H9 (cell line): ENCODE results near the gene DOCK7. TPM values are rescaled to one million over a fixed set of nuclear protein-coding genes. Genes with fewer than 3 reads are reported as not detected.
A peak's percentile ranks its signal among the peaks of the same experiment; 100 is the strongest.

Experiments used
- DNase-seq: peaks from one replicate; pipeline ENCODE4 v3.0.0-alpha.2; 2017
- H2AFZ ChIP-seq: one replicate; pipeline ENCODE4 v1.6.1; 2013; ENCODE audit warnings: mild to moderate bottlenecking, low read length, control low read depth, moderate library complexity
- H2AK5ac ChIP-seq: 2 replicates; pipeline ENCODE4 v1.6.1; 2013; ENCODE audit warnings: low read length, control low read depth, mixed read lengths; ENCODE audit not compliant: insufficient read length
- H2BK120ac ChIP-seq: one replicate; pipeline ENCODE4 v1.6.1; 2013; ENCODE audit warnings: low read depth, mild to moderate bottlenecking, low read length, control low read depth, inconsistent platforms; ENCODE audit not compliant: poor library complexity, severe bottlenecking
- H2BK12ac ChIP-seq: 2 replicates; pipeline ENCODE4 v1.6.1; 2013; ENCODE audit warnings: low read length, control low read depth, mixed read lengths, low read depth; ENCODE audit not compliant: insufficient read length
- H2BK15ac ChIP-seq: 2 replicates; pipeline ENCODE4 v1.6.1; 2013; ENCODE audit warnings: low read depth, low read length, control low read depth
- H2BK20ac ChIP-seq: one replicate; pipeline ENCODE4 v1.6.1; 2013; ENCODE audit warnings: low read depth, mild to moderate bottlenecking, low read length, control low read depth, inconsistent platforms; ENCODE audit not compliant: poor library complexity, severe bottlenecking
- H2BK5ac ChIP-seq: 2 replicates; pipeline ENCODE4 v1.6.1; 2013; ENCODE audit warnings: low read length, control low read depth, mixed read lengths; ENCODE audit not compliant: insufficient read length
- H3K14ac ChIP-seq: 2 replicates; pipeline ENCODE4 v1.6.1; 2013; ENCODE audit warnings: low read length, control low read depth; ENCODE audit not compliant: insufficient read depth
- H3K18ac ChIP-seq: 2 replicates; pipeline ENCODE4 v1.6.1; 2013; ENCODE audit warnings: low read depth, mild to moderate bottlenecking, mixed read lengths, low read length, control low read depth; ENCODE audit not compliant: insufficient read length
- H3K23ac ChIP-seq: 2 replicates; pipeline ENCODE4 v1.6.1; 2013; ENCODE audit warnings: low read length, control low read depth, mixed read lengths, low read depth; ENCODE audit not compliant: insufficient read length
- H3K23me2 ChIP-seq: 2 replicates; pipeline ENCODE4 v1.6.1; 2013; ENCODE audit warnings: low read depth, mild to moderate bottlenecking, mixed read lengths, low read length, control low read depth; ENCODE audit not compliant: insufficient read length, poor library complexity, severe bottlenecking
- H3K27ac ChIP-seq: 2 replicates; pipeline ENCODE4 v1.5.1; 2013; ENCODE audit warnings: low read length, control low read depth, mixed read lengths, low read depth; ENCODE audit not compliant: insufficient read length
- H3K27me3 ChIP-seq: 2 replicates; pipeline ENCODE4 v1.6.1; 2013; ENCODE audit warnings: low read length, control low read depth, inconsistent platforms; ENCODE audit not compliant: insufficient read depth
- H3K4ac ChIP-seq: 2 replicates; pipeline ENCODE4 v1.6.1; 2013; ENCODE audit warnings: low read depth, mild to moderate bottlenecking, control low read depth, inconsistent platforms, low read length, moderate library complexity
- H3K4me1 ChIP-seq: 2 replicates; pipeline ENCODE4 v1.6.1; 2013; ENCODE audit warnings: low read length, control low read depth, inconsistent platforms; ENCODE audit not compliant: insufficient read depth
- H3K4me2 ChIP-seq: 2 replicates; pipeline ENCODE4 v1.6.1; 2013; ENCODE audit warnings: low read length, control low read depth, mixed read lengths; ENCODE audit not compliant: insufficient read length, insufficient read depth
- H3K56ac ChIP-seq: 2 replicates; pipeline ENCODE4 v1.6.1; 2013; ENCODE audit warnings: low read depth, mild to moderate bottlenecking, mixed read lengths, low read length, control low read depth; ENCODE audit not compliant: insufficient read length
- H3K79me1 ChIP-seq: 2 replicates; pipeline ENCODE4 v1.6.1; 2013; ENCODE audit warnings: low read depth, mild to moderate bottlenecking, moderate library complexity, low read length, control low read depth, inconsistent platforms; ENCODE audit not compliant: insufficient read depth, poor library complexity, severe bottlenecking
- H3K79me2 ChIP-seq: 2 replicates; pipeline ENCODE4 v1.6.1; 2013; ENCODE audit warnings: low read length, control low read depth, inconsistent platforms; ENCODE audit not compliant: insufficient read depth
- H3K9ac ChIP-seq: 2 replicates; pipeline ENCODE4 v1.6.1; 2013; ENCODE audit warnings: low read length, control low read depth, mixed read lengths; ENCODE audit not compliant: insufficient read length; ENCODE audit errors: extremely low read depth
- H3K9me3 ChIP-seq: one replicate; pipeline ENCODE4 v1.6.1; 2013; ENCODE audit warnings: low read depth, low read length, inconsistent platforms; ENCODE audit not compliant: control insufficient read depth
- H3T11ph ChIP-seq: one replicate; pipeline ENCODE4 v1.6.1; 2013; ENCODE audit warnings: mild to moderate bottlenecking, low read length, control low read depth, inconsistent platforms
- H4K20me1 ChIP-seq: one replicate; pipeline ENCODE4 v1.6.1; 2013; ENCODE audit not compliant: control insufficient read depth, insufficient read length, insufficient read depth
- H4K5ac ChIP-seq: 2 replicates; pipeline ENCODE4 v1.6.1; 2013; ENCODE audit warnings: low read depth, mild to moderate bottlenecking, mixed read lengths, low read length, control low read depth; ENCODE audit not compliant: insufficient read length
- H4K8ac ChIP-seq: replicated peaks from 2 replicates; pipeline ENCODE4 v1.6.1; 2013; ENCODE audit warnings: low read length, control low read depth, mixed read lengths, low read depth; ENCODE audit not compliant: insufficient read length
- H4K91ac ChIP-seq: 2 replicates; pipeline ENCODE4 v1.6.1; 2013; ENCODE audit warnings: low read depth, mild to moderate bottlenecking, moderate library complexity, mixed read lengths, low read length, control low read depth; ENCODE audit not compliant: insufficient read length
- H3K27ac Mint-ChIP-seq, 3 experiments: 2 replicates in 2 of 3; 3 replicates in 1 of 3; pipeline ENCODE4 v1.8.0; 2020 to 2021; ENCODE audit warnings: mixed read lengths in 3 of 3, mild to moderate bottlenecking in 1 of 3, moderate library complexity in 1 of 3
- H3K27me3 Mint-ChIP-seq: 2 replicates; pipeline ENCODE4 v1.8.0; 2021; ENCODE audit warnings: low read depth, mild to moderate bottlenecking, moderate library complexity, mixed read lengths
- H3K36me3 Mint-ChIP-seq, 3 experiments: 2 replicates in 2 of 3; 3 replicates in 1 of 3; pipeline ENCODE4 v1.8.0; 2020 to 2021; ENCODE audit warnings: low read depth in 3 of 3, mixed read lengths in 3 of 3; ENCODE audit not compliant: insufficient read depth in 1 of 3
- H3K4me1 Mint-ChIP-seq, 2 experiments: 2 replicates each; pipeline ENCODE4 v1.8.0; 2020; ENCODE audit warnings: mixed read lengths in 2 of 2
- H3K4me3 Mint-ChIP-seq, 2 experiments: 2 replicates in 1 of 2; 3 replicates in 1 of 2; pipeline ENCODE4 v1.8.0; 2020 to 2021; ENCODE audit warnings: mild to moderate bottlenecking in 2 of 2, mixed read lengths in 2 of 2, moderate library complexity in 1 of 2
- H3K9me3 Mint-ChIP-seq, 2 experiments: 2 replicates in 1 of 2; 3 replicates in 1 of 2; pipeline ENCODE4 v1.8.0; 2020; ENCODE audit warnings: mild to moderate bottlenecking in 2 of 2, mixed read lengths in 2 of 2, moderate library complexity in 1 of 2
- CTCF ChIP-seq: fragments of 200-600 bp; sonication (generic); conservative IDR thresholded peaks from 3 replicates; pipeline ENCODE4 v1.8.0; 2021; ENCODE audit warnings: antibody characterized with exemption, mild to moderate bottlenecking
- WGBS: extraction: QIAGEN DNeasy Blood & Tissue Kit; methylation state at CpG from one replicate; pipeline ENCODE4 v1.1.7; 2013; ENCODE audit warnings: missing lambda C conversion rate, low lambda C conversion rate, mixed read lengths; ENCODE audit not compliant: insufficient read length; ENCODE audit errors: extremely low coverage; 5-methylcytosine and 5-hydroxymethylcytosine counted together
- total RNA-seq: library from RNA; stranded (reverse); gene quantifications from 2 replicates; pipeline ENCODE4 v1.2.1, GENCODE V29; 2021

The DOCK7 gene
- total RNA-seq, 1 experiment from 2014 or later = 36.8 TPM

GRCh38 chr1:62716397-62716796 is 28.2 kb upstream of the DOCK7 start:
- H3K14ac ChIP-seq = no peak overlapping the region
- no peak overlapping the region for H2BK20ac ChIP-seq
- no peak overlapping the region for H2AFZ ChIP-seq
- Mint-ChIP-seq H3K4me1 (peaks cover 8% of the 10 kb centered on the region in 2 experiments), H3K36me3 (no peaks in the 10 kb centered on the region), H3K9me3 (no peaks in the 10 kb centered on the region), H3K4me3 (no peak overlapping the region), H3K27ac (peak overlapping the region in 1 of 3 experiments; percentile 52; a peak in 1 of 7 replicates), H3K27me3 (no peaks in the 10 kb centered on the region)
- no peak overlapping the region for H4K8ac ChIP-seq
- H3K79me2 ChIP-seq = no peaks in the 10 kb centered on the region
- no peak overlapping the region for H4K5ac ChIP-seq
- H3K79me1 ChIP-seq = no peaks in the 10 kb centered on the region
- no peaks in the 10 kb centered on the region for H3K9me3 ChIP-seq
- H3K23ac ChIP-seq = no peak overlapping the region
- H3K56ac ChIP-seq = no peak overlapping the region
- no peak overlapping the region for H3K27ac ChIP-seq
- no peak overlapping the region for H3K4ac ChIP-seq
- no peaks in the 10 kb centered on the region for H3K27me3 ChIP-seq
- H2BK12ac ChIP-seq = no peak overlapping the region
- no peak for TF ChIP-seq CTCF
- H2AK5ac ChIP-seq = no peak overlapping the region
- no peak overlapping the region for H3T11ph ChIP-seq
- no peak overlapping the region for H3K18ac ChIP-seq
- DNase-seq = no peak
- no peak overlapping the region for H4K91ac ChIP-seq
- no peak overlapping the region for H3K4me2 ChIP-seq
- H4K20me1 ChIP-seq = no peaks in the 10 kb centered on the region
- no peaks in the 10 kb centered on the region for H3K23me2 ChIP-seq
- H2BK15ac ChIP-seq = no peak overlapping the region
- no peak overlapping the region for H3K9ac ChIP-seq
- no CpG with 5 or more reads among the region's 3 CpGs for WGBS
- no peak overlapping the region for H2BK120ac ChIP-seq
- H2BK5ac ChIP-seq = no peak overlapping the region
- H3K4me1 ChIP-seq = no peaks in the 10 kb centered on the region
